ENCODE measurements around the gene DBH. TPM values are rescaled to one million over a fixed set of nuclear protein-coding genes. Genes with fewer than 3 reads are reported as not detected.

The DBH gene
- total RNA-seq, 1 donor from 2014 or later: not detected

DNA sequence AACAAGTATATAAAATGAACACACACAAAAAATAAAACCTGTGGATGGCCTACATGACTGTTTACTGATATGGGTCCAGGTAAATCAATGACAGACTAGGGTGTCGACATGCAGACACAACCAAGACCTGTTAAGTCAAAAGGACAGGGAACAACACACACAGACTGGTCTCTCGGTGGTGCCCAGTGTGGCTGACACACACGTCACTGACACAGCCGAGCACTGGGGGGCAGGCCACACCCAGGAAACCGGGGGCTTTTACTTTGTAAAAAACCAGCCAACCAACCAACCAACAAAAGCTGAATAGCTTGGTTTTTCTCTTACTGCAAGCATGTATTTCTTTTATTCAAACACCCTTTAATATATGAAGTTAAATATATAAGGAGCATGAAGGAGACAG, 31.9 kb upstream of the DBH start:
- no peak for DNase-seq (ENCODE audit: low read depth in 2 of 2)

DNA sequence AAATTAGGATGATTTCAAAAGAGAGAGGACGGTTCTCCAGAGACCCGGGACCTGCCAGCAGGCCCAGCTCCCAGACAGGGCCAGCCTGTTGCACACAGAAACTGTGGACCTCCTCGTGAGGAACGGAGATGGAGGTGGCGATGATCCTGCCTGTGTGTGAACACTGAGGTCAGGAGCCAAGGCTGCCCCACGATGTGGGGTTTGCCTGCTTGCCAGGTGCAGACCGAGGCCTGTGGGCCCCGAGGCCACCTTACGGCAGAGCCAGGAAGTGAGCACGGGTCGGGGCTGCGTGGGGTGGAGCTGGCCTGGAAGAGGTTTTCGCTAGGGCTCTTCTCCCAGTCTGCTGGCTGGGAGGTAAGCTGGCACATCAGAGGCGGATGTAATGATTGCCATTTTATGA, 31.3 kb upstream of the DBH start:
- DNase-seq (ENCODE audit: low read depth in 2 of 2): no peak

DNA sequence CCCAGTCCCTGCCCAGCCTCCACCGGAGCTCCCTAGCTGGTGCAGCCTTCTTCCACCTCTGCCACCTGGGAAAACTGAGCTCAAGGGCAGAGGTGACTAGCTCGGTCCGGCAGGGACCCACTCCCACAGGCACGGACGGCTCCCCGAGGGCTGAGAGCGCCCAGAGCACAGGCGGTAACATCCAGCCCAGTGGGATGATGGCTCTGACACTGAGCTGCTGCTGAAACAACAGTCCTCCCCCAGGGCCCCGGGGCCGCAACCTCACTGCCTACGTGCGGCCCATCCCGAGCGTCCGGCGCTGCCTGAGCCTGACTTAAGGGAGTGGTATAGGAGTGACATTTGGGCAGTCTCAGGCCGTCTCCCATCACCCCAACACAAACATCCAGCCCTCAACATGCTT, 30.7 kb upstream of the DBH start:
- DNase-seq (ENCODE audit: low read depth in 2 of 2): no peak

DNA sequence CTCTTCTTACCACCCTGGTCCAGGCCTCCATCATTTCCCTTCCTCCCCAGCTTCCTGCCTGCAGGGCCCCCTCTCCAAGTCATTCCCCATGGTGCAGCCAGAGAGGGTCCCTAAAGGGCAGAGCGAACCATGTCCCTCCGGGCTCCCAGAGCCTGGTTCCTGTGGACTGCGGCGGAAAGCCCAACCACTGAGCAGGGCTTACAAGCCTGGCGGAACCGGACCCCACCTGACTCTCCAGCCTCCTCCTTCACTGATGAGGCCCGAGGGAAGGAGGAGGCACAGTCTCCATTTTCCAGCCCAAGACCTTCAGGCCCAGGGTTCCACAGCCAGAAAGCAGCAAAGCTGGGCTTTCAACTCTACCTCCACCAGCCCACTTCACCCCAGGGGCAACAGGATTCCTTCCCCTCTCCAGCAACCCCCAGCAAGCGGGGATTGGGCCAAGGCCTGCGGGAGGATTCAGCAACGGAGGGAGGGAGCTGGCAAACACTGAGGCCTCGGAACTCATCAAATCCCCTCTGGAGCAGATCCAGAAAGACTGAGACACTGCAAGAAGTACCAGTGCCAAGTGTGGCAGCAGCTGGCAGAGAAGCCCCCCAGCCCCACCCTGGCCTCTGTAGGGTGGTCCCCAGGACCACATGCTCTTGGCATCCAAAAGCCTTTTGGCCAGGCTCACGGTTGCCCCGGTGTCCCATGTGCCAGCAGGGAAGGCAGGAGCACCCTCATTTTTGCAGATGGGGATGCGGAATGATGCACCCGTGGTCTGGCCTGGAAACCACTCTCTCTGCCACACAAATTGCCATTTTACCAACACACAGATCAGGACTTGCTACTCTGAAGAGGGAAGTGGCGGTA, 30.1 kb upstream of the DBH start:
- no peak for DNase-seq (ENCODE audit: low read depth in 2 of 2)

DNA sequence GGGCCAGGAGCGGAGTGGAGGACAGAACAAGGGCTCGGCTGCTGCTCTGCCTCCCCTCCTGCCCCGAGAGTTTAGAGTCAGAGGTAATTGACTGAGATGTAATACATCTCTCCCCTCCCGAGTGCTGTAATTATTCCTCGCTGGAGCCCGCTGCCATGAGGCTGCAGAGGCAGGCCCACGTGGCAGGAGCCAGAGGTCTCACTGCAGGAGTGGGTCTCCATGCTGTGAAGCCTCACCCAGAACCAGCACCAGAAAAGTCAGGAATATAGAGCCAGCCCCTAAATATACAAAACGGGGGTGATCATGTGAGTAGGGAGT, 29.5 kb upstream of the DBH start:
- DNase-seq (ENCODE audit: low read depth in 2 of 2): no peak

DNA sequence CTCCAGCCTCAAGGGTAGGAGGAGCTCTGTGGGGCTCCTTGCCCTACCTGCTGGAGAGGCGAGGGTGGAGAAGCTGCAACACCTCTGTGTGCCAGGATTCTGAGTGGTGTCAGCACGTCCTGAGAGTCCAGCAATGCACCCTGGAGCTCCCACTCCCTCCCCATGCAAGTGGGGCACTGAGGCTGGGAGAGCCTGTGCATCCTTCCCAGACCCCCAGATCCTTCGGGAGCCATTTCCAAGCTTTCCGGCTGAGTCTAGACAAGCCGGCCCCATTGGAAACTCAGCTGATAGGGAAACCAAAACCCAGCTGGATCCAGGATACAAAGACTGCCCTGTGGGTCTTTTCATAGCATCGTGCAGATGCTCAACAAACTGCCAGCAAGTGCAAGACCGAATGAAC, 28.8 kb upstream of the DBH start:
- no peak for DNase-seq (ENCODE audit: low read depth in 2 of 2)

DNA sequence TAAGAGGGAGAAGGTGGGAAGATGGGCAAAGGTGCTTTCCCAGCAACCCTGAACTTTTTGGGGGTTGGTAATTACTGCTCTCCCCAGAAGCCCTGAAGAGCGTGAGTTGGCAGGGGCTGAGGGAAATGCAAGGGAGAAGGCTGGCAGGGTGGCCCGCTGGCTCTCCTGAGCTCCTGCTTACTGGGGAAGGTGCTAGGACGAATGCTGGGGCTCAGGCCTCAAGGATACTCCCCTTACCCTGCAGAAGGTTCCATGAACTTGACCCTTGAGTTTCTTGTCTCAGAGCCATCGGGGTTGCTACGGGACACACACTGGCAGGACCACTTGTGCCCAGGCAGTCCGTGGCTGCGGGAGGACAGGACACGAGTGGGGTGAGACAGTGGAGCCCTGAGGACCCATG, 28.2 kb upstream of the DBH start:
- DNase-seq (ENCODE audit: low read depth in 2 of 2): no peak

DNA sequence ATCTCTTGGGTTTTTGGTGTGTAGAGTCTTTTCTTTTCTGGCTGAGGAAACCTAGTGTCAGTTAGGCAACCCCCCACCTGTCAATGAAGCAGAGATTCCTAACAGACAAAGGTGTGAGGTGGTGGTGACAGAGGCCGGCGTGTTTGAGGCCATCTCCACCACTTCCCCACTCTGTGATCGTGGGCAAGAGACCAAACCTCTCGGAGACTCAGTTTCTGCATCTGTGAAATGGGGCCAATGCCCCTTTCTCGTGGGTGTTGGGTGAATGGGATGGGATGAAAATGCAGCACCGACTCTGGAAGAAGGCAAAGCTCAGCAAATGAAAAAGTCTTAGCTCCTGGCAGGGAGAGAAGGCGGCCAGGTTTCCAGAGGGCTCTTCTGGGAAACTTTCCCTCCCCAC, 27.8 kb upstream of the DBH start:
- DNase-seq (ENCODE audit: low read depth in 2 of 2): no peak

DNA sequence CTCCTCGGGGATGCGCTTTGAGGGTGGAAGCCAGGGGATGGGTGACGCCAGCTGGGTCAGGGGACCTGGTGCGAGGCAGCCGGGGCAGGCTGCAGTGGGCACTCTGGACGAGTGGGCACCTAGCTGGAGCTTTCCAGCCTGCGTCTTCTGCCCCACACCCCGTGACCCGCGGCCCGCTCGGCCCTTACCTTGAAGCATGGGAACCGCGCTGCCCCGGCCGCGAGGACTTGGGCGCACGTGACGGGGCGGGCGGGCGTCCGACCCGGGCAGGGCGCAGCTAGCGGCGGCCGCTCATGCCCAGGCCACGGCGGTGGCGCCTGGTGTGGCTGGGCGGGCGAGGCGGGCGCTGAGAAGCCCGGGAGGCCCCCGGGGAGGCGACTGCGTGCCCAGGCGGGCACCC, 27.3 kb upstream of the DBH start:
- no peak for DNase-seq (ENCODE audit: low read depth in 2 of 2)

DNA sequence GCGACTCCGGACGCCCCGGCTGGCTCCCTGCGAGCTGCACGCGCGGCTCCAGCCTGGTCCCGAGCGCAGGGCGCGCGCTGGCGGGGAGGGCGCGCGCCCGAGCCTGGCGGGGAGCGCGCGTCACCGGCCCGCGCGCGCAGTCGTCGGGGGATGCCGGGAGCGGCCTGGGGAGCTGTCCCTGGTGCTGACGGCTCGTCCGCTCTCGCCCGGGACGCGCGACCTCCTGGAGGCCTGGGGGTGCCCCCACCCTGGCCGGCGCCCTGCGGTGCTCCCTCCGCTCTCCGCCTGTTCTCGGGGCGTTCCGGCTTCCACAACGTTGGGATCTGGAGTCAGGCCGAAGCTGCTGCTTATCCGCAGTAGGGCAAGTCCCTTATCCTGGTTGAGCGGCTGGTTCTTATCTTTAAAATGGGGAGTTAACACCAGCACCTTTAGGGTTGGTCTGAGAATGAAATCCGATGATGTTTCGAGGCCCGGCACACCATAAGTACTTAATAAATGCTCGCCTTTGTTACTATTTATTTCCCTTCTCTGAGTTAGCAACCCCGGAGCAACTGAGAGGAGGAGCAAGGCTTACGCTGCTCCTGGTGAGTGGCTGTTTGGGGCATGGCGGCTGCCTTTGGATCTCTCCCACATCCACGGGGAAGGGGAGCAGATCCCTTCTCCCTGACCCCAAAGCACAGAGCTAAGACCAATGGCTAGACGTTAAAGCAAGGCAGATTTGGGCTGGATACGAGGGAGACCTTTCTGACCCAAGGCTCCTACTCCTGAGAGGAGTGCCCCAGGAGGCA, 26.7 kb upstream of the DBH start, which contains the start of gene FAM163B:
TSS of gene FAM163B (minus strand) at position 79 of the 788 bp plus-strand sequence. CDS start 29,166 bp downstream, outside the sequence.
- peak; percentile 20 to 63 for DNase-seq (ENCODE audit: low read depth in 2 of 2)

DNA sequence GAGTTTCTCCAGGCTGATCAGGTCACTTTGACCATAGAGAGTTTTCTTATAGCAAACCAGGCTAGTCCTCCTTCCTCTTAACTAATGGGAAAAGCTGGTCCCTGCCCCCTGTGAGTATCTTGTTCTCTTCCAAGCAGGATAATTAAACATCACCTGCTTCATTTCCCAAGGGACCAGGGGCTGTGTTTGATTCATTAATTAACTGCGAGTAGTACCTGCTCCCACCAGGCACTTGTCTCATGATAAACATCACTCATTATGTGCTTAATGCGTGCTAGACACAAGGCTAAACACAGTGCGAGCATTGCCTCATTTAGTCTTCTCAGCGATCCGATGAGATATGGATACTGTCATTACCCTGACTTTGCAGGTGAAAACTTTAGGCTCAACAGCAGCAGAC, 25.3 kb upstream of the DBH start:
- DNase-seq (ENCODE audit: low read depth in 2 of 2): no peak

DNA sequence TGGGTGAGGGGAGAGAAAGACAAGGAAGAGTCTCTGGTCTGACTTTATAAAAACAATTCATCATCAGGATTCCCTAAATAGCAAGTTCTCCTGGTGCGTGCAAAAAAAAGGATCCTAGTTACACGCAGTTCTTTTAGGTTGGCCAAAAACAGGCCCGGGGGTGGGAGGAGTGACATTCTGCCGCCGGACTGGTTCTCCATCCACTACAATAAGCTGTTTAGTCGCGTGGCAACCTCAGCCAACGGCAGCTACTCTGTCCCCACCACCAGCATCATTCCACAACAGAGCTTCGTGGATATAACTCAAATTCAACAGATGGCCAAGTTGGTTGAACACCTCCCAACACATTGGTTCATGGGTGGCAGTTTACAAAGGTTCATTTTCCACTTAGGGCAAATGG, 24.1 kb upstream of the DBH start:
- no peak for DNase-seq (ENCODE audit: low read depth in 2 of 2)

DNA sequence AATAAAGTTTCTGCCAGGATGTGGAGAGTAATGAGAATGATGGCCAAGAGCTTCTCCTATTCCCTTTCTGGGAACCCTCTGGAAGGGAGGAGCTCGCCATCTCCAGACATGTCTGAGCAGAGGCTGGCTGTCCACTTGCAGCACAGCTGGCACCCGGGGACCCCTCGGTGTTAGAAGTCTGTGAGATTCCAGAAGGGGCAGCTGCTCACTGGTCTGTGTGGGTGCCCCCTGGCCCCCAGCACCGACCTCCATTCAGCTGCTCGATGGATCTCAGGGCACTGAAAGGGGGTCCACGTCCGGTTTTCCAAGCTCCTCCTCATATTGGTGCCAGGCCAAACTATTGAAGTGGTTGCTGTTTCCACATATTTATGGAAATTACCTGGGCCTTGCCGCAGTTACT, 23.3 kb upstream of the DBH start:
- no peak for DNase-seq (ENCODE audit: low read depth in 2 of 2)

DNA sequence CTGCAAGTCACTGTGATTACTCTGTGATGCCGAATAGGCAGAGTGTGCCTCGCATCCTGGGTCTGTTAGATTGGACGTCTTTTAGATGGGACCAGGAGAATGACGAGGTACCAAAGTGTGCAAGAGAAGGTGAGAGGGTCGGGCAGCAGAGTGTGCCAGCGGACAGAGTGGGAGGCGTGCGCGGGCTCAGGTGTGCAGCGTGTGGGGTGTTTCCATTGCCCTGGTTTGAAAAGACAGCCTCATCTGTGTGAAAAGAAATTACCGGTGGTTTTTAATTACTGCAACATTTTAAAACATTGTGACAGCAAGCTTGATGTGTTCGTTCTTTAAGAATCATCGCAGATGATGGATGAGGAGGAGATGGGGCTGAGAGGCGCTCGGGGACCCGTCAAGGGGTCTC, 22.7 kb upstream of the DBH start:
- DNase-seq (ENCODE audit: low read depth in 2 of 2): no peak

DNA sequence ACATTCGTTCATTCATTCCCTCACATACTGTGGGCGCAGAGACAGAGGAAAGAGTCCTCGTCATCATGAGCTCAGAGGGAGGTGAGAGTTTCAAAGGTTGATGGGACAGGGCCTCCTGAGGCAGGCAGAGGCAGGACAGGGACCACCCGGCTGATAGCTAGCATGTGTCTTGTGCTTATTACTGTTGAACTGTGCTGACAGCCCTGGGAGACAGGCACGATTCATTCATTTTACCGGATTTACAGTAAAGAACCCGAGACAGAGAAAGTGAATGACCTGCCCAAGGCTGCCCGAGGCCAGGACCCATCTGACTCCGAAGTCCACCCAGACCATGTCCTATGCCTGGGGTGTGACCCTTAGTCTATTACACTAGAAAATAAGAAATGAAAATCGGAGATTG, 22.1 kb upstream of the DBH start:
- no peak for DNase-seq (ENCODE audit: low read depth in 2 of 2)

DNA sequence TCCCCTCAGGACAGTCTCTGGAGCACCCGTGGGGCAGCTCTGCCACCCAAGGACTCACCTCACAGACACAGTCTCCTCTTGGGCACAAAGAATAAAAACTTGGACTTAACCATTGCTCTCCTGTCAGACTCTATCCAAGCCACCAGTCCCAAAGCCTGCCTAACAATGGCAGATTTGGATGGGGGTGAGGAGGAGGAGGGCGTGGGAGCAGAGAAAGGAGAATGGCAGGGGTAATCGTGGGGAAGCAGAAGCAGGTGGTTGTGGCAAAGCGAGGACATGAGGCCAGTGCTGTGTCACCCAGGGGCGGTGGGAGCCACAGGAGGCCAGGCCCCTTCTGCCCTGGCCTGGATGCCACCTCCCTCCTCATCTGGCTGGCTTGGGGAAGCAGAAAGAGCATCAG, 21.5 kb upstream of the DBH start:
- DNase-seq (ENCODE audit: low read depth in 2 of 2): no peak

DNA sequence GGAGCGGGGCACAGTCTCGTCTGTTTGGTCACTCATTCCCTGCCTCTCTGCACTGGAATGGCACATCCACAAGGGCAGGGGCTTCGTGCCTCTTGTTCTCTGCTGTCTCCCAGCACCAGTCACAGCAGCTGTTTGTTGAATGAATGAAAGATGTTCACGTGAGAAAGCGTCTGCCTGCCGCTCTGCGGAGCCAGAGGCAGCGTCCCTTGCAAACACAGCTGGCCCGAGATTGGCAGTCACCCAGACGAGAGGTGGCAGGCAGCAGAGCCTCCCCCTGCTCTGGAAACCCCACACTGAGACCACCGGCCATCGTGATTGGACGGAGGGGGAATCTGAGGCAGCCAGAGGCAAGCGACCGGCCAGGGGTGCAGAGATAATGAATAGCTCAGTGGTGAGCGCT, 21.0 kb upstream of the DBH start:
- no peak for DNase-seq (ENCODE audit: low read depth in 2 of 2)

DNA sequence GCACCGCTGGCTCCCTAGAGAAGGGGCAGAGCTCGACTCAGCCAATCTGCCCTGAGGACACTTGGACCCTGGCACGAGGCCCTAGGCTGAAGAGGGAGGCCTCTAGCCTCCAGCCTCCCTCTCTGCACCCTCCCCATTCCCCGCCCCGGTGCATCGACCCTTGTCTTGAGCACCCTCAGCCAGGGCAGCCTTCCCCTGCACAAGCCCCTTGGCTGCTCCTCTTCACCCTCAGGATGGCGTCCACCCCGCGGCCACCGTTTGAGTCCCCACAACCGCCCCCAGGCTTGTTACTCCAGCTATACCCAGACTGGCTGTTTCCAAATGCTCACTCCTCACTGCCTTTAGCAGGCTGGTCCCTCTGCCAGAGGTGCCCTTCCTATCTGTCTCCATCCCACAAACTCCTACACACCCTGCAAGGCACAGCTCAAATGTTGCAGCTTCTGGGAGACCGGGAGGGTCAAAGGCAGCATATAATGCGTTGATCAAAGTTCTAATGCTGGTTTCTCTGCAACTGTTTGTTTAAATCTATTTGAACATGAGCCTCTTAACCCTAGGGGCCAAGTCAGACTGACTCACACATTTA, 20.5 kb upstream of the DBH start:
- DNase-seq (ENCODE audit: low read depth in 2 of 2): no peak

DNA sequence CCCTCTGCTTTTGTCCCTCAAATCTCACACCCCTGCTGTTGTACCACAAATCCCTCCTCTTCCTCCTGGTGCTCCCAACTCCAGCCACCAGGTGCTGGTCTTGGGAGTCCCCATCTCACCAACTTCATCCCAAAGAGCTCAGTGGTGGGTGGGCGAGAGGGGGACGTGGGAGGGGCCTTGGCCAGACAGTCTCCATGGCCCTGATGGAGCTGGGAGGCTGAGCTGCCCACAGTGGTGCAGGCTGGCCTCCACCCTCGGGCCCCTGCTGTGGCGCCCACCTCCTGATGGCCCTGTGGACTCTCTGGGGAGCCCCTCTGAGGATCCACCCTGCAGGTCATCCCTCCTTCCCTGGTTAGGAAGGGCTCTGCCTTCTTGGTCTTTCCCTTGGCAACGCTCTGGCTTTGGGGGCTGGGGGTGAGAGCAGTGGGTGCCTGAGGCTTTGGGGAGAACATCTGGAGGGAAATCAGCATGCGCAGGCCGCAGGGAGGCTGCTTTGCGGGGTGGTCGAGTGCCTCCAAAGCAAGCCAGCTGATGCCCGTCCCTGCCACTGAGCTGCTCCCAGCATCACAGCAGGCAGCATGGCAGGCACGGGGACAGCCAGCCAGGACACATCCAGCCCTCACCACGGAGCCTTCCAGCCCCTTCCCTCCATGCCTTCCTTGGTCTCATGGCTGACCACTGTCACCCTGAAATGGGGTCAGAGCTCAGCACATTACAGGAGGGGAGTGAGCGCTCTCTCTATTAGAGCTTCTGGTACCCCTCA, 19.3 kb upstream of the DBH start:
- no peak for DNase-seq (ENCODE audit: low read depth in 2 of 2)

DNA sequence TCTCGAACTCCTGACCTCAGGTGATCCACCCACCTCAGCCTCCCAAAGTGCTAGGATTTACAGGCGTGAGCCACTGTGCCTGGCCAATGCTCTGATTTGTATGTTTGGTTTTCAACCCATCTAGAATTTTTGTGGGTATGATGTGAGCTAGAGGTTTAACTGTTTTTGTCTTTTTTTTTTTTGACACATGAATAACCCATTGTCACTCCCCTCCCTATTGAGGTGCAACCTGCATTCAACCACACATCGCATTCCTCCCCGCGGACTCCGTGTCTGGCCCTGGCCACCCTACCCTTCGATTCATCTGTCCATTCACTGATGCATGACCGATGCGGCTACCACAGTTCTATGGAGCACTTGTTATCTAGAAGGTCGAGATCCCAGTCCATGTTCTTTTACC, 17.4 kb upstream of the DBH start:
- no peak for DNase-seq (ENCODE audit: low read depth in 2 of 2)

DNA sequence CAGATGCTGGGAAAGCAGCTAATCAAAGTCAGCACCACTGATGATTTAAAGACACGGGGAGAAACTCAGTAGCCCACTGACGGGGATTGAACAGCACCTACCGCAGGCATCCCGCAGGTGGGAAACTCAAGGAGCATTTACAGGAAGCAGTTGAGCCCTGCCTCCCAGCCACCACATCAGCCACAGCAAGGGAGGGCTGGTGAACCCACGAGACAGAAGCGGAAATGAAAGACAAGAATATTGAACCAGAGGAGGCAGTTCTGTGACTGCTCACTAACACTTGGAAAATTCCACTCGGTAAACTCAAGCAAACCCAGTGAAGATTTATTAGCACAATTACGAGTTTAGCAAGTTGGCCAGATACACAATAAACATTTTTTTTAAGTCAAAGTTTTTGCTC, 16.4 kb upstream of the DBH start:
- no peak for DNase-seq (ENCODE audit: low read depth in 2 of 2)

DNA sequence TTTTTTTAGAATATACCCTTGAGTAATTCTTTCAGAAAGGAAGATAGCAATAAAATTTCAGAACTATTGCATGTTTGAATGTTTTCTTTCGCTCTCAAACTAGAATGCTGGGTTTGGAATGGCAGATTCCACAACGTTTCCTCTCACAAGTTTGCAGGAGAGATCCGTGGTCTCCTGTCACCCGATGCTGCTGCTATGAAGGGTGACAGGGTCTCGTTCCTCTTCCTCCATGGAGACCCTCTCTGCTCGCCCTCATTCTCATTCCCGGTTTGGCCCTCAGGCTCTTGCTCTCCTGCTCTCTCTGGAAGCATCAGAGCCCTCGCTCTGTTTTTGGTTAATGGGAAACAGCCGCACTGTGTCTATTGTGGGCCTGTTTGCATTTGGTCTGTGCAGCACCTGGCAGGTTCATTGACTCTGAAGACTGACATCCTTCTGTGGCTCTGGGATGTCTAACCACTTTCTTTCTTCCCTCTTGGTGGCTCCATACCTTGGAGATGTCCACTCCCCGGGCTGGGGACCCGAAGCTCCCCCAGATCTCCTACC, 14.4 kb upstream of the DBH start:
- DNase-seq (ENCODE audit: low read depth in 2 of 2): no peak

All from lung microvascular endothelial cell (primary cell).